Nephron (organoid): ENCODE results near the gene GPC5.

ENCODE experiments used
- H3K27ac Mint-ChIP-seq, 3 experiments: 2 replicates each; pipeline ENCODE4 v1.8.0; 2020; ENCODE audit warnings: mixed read lengths in 3 of 3, mild to moderate bottlenecking in 2 of 3, moderate library complexity in 1 of 3
- H3K27me3 Mint-ChIP-seq: 2 replicates; pipeline ENCODE4 v1.8.0; 2021; ENCODE audit warnings: low read depth, mild to moderate bottlenecking, moderate library complexity, mixed read lengths
- H3K36me3 Mint-ChIP-seq: 2 replicates; pipeline ENCODE4 v1.8.0; 2020; ENCODE audit warnings: low read depth, mixed read lengths
- H3K4me1 Mint-ChIP-seq: 2 replicates; pipeline ENCODE4 v1.8.0; 2020; ENCODE audit warnings: mixed read lengths
- H3K4me3 Mint-ChIP-seq, 3 experiments: 2 replicates each; pipeline ENCODE4 v1.8.0; 2020; ENCODE audit warnings: mild to moderate bottlenecking in 3 of 3, mixed read lengths in 3 of 3, moderate library complexity in 2 of 3
- H3K9me3 Mint-ChIP-seq: 2 replicates; pipeline ENCODE4 v1.8.0; 2020; ENCODE audit warnings: mixed read lengths
- TF ChIP-seq, protein P1 (sequence below), 3 experiments: fragments of 200-600 bp; sonication (generic); IDR thresholded peaks; one replicate each; pipeline ENCODE4 v1.5.0; 2021; ENCODE audit warnings: antibody characterized with exemption in 3 of 3; ENCODE audit not compliant: unreplicated experiment in 3 of 3

The GPC5 gene

DNA sequence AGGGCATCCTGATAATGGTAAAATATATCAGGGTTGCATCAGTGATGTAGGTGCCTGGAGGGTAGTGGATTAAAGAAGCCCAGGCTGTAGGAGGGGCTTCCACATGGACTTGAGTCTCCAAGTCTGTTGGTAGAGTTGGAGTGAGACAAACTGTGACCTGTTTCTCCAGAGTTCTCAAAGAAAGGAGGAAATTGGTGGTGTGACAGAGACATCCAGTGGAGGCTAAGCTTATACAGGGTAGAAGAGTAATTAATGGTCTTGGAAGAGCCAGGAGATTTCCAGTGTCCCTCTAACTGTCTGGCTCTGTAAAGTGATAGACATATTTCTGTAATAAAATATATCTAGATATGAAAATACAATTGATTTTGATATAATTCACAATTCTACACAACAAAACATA lies 61.1 kb downstream of the GPC5 start:
- Mint-ChIP-seq H3K4me1 (no peaks in the 10 kb centered on the region), H3K4me3 (no peak overlapping the region), H3K9me3 (no peaks in the 10 kb centered on the region), H3K27ac (no peak overlapping the region), H3K27me3 (no peaks in the 10 kb centered on the region), H3K36me3 (no peaks in the 10 kb centered on the region)
- TF ChIP-seq, protein P1, sequence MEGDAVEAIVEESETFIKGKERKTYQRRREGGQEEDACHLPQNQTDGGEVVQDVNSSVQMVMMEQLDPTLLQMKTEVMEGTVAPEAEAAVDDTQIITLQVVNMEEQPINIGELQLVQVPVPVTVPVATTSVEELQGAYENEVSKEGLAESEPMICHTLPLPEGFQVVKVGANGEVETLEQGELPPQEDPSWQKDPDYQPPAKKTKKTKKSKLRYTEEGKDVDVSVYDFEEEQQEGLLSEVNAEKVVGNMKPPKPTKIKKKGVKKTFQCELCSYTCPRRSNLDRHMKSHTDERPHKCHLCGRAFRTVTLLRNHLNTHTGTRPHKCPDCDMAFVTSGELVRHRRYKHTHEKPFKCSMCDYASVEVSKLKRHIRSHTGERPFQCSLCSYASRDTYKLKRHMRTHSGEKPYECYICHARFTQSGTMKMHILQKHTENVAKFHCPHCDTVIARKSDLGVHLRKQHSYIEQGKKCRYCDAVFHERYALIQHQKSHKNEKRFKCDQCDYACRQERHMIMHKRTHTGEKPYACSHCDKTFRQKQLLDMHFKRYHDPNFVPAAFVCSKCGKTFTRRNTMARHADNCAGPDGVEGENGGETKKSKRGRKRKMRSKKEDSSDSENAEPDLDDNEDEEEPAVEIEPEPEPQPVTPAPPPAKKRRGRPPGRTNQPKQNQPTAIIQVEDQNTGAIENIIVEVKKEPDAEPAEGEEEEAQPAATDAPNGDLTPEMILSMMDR (IDR thresholded peaks at IDR 0.05; ENCODE audit: unreplicated experiment in 3 of 3) = no peak

DNA sequence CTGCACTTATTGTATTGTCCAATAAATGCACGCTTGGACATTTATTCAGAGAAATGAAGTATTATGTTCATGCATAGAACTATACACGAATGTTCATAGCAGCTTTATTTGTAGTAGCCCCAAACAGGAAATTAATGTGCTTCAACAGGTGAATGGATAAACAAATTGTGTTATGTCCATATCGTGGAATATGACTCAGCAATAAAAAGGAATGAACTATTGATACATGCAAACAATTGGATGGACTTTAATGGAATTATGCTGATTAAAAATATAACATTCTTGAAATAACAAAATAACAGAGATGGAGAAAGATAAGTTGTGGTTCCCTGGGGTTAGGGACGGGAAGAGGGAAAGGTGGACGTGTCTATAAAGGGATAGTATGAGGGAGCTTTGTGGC lies 65.9 kb downstream of the GPC5 start:
- Mint-ChIP-seq H3K4me3 (no peak overlapping the region), H3K36me3 (no peaks in the 10 kb centered on the region), H3K9me3 (no peaks in the 10 kb centered on the region), H3K27ac (no peak overlapping the region), H3K27me3 (no peaks in the 10 kb centered on the region), H3K4me1 (no peaks in the 10 kb centered on the region)
- TF ChIP-seq, protein P1 (IDR thresholded peaks at IDR 0.05; ENCODE audit: unreplicated experiment in 3 of 3) = no peak

DNA sequence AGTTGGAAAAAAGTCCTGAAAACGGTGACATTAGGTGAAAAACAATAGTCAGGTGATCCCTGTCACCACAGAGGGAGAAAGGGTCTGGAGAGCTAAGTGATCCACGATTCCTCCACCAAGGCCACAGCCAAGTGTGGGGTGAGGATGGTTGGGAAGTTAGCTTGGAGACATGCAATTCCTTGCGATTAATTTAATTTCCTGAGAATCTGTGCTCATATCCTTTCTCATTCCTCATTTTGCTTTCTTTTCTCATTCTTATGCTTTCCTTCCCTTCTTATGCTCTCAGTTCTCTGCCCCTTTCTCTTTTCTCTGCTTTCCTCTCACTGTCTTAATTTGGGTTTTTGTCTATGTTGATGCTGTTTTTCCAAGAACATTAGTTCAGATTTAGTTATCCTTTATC lies 68.8 kb downstream of the GPC5 start:
- Mint-ChIP-seq H3K27ac (no peak overlapping the region), H3K27me3 (no peaks in the 10 kb centered on the region), H3K36me3 (no peaks in the 10 kb centered on the region), H3K4me1 (no peaks in the 10 kb centered on the region), H3K9me3 (no peaks in the 10 kb centered on the region), H3K4me3 (no peak overlapping the region)
- TF ChIP-seq, protein P1 (IDR thresholded peaks at IDR 0.05; ENCODE audit: unreplicated experiment in 3 of 3) = no peak

DNA sequence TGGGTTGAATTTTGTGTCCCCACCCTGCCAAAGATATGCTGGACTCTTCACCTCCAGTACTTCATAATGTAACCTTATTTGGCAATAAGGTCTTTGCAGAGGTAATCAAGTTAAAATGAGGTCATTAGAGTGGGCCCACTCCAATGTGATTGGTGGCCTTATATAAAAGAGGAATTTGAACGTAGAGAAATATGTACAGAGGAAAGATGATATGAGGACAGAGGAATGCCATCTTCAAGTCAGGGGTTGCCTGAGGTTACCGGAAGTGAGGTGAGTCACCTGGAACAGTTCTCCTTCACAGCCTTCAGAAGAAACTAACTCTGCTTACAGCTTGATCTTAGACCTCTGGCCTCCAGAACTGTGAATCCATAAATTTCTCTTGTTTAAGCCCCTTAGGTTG lies 69.9 kb downstream of the GPC5 start:
- H3K36me3 Mint-ChIP-seq = no peaks in the 10 kb centered on the region
- no peaks in the 10 kb centered on the region for H3K9me3 Mint-ChIP-seq
- TF ChIP-seq, protein P1 (IDR thresholded peaks at IDR 0.05; ENCODE audit: unreplicated experiment in 3 of 3) = no peak
- no peaks in the 10 kb centered on the region for H3K4me1 Mint-ChIP-seq
- H3K27me3 Mint-ChIP-seq = no peaks in the 10 kb centered on the region
- H3K27ac Mint-ChIP-seq = no peak overlapping the region
- H3K4me3 Mint-ChIP-seq = no peak overlapping the region

DNA sequence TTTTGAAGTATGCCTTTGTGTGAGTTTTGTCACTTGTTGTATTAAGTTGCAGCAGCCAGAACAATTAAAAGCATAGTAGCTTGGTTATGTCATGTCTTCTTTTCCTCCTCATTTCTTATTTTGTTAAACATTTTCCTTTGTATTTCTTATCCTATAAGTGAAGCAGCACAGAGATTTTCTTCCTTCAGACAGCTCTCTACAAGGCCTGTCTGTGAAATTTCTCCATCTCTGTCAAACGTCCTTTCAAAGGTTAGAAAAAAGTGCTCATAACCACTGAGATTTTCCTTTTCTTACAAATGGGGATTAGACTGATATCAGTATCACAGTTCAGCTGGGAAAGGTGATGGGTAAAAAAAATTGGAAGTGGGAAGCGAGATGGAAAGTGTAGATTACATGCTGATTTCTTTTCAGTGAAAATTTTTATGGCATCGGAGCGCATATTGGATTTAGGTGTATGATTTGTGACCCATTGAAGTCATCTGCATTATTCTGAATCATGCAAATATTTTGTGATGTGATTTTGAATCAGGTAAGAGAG lies 71.7 kb downstream of the GPC5 start:
- Mint-ChIP-seq H3K4me3 (no peak overlapping the region), H3K27ac (no peak overlapping the region), H3K27me3 (no peaks in the 10 kb centered on the region), H3K9me3 (no peaks in the 10 kb centered on the region), H3K36me3 (no peaks in the 10 kb centered on the region), H3K4me1 (no peaks in the 10 kb centered on the region)
- TF ChIP-seq, protein P1 (IDR thresholded peaks at IDR 0.05; ENCODE audit: unreplicated experiment in 3 of 3) = no peak

DNA sequence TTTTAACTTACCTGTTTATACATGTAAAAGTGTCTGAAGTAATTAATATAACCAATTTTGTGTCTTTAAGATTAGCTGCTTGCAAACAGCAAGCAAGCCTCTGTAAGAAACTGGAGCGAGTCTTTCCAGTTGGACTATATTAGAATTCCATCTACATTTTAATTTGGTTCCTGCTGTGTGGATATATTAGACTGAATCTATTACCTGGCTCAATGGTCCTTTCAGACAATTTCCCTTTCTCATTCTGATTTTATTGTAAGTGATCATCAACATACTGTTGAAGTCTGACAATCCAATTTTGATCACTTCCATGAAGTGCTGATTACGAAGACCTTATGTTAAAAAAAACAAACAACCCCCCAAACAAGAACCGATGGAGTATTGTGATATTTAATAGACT lies 72.3 kb downstream of the GPC5 start:
- no peaks in the 10 kb centered on the region for H3K9me3 Mint-ChIP-seq
- no peak overlapping the region for H3K27ac Mint-ChIP-seq
- no peaks in the 10 kb centered on the region for H3K36me3 Mint-ChIP-seq
- no peaks in the 10 kb centered on the region for H3K4me1 Mint-ChIP-seq
- H3K4me3 Mint-ChIP-seq = no peak overlapping the region
- TF ChIP-seq, protein P1 (IDR thresholded peaks at IDR 0.05; ENCODE audit: unreplicated experiment in 3 of 3) = no peak
- H3K27me3 Mint-ChIP-seq = no peaks in the 10 kb centered on the region
